Activated CD8-positive, alpha-beta memory T cell treated with anti-CD3 and anti-CD28 coated beads, Interleukin-2, amount 50 U/mL, for 48 hours (primary cell): ENCODE measurements around the gene ATP10A.
"Not testable (repeated sequence)": the region's sequence is repeated elsewhere in the genome, so short reads cannot be mapped to it uniquely, and the experiment has no call there.

Experiments used
- DNase-seq: peaks from one replicate; pipeline ENCODE4 v3.0.0-alpha.2; 2020

ATP10A gene

DNA sequence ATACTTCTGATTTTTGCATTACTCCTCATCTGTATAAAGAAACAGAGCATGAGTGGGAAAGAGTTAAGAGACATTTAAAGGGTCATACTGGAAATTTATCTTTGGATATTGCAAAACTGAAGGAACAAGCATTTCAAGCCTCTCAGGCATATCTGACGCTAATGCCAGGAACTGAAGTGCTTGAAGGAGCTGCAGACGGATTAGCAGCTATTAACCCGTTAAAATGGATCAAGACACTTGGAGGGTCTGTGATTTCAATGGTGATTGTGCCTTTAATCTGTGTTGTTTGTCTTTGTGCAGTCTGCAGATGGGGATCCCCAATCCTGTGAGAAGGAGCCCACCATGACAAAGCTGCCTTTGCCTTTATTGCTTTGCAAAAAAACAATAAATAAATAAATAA, 221.8 kb downstream of the ATP10A start:
- DNase-seq, result no peak

DNA sequence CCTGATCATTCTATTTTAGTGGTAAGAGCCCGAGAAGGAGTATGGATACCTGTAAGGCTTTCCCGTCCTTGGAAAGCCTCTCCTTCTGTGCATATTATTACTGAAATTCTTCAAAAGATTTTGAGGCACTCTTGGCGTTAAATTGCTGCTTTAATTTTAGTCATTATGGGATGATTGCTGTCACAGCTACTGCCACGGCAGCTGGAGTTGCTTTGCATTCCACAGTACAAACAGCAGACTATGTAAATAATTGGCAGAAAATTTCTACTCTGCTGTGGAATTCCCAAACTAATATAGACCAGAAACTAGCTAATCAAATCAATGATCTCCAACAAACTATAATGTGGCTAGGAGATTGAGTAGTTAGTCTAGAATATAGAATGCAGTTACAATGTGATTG, 222.2 kb downstream of the ATP10A start:
- DNase-seq, result not testable (repeated sequence)

DNA sequence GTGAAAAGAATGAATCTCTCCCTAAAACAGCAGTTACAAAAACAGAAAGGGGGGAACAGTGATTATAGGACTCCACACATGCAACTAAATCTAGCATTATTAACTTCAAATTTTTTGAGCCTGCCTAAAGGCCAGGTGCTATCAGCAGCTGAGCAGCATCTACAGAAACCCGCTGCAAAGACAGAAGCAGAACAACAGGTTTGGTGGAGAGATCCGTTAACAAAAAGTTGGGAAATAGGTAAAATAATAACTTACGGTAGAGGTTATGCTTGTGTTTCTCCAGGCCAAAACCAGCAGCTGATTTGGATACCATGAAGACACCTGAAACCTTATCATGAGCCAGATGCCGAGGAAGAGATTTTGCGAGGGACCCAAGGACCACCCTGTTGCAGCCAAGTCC, 222.7 kb downstream of the ATP10A start:
- no peak for DNase-seq

DNA sequence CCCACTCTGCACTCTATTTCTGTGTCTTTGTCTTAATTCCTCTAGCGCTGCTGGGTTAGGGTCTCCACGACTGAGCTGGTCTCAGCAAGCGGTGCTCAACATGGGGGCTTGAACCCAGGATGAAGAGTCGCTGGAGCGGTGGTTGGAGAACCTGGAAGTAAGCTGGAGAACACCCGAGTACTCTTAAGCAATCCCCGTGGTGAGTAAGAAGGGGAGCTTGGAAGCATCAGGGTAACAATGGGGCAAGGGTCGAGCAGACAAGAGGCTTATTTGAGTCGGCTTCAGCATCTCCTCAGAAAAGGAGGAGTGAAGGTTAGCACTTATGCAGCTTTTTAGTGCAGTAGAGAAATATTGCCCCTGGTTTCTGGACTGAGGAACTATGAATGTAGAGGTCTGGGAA, 226.6 kb downstream of the ATP10A start:
- DNase-seq, result not testable (repeated sequence)

DNA sequence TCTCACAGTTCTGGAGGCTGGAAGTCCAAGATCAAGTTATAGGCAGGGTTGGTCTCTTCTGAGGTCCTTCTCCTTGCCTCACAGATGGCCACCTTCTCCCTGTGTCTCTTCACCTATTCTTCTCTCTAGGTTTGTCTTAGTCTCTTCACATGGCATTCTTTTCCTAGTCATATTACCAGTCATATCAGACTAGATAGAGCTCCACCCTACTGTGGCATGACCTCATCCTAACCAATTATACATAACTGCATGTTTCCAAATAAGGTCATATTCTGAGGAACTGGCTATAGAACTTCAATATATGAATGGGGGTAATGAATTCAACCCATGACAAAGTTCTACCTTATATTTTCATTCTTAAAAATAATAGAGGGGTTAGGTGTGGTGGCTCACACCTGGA, 227.9 kb downstream of the ATP10A start:
- DNase-seq, result no peak

DNA sequence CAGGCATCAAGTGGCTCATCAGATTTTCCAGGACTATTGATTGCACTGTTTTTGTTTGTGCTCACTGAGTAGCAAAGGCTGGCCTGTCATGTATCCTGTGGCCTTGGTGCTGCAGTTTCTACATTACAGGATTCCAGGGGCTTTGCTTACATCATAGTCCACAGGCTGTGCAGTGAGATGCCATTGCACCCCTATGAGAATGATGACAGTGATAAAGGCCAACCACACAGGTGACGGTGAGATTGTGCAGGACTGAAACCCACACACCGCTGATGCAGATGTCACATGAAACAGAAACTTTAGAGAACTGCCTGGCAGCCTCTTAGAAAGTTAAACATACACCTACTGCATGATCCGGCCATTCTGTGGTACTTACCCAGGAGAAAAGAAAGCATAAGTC, 229.3 kb downstream of the ATP10A start:
- no peak for DNase-seq

DNA sequence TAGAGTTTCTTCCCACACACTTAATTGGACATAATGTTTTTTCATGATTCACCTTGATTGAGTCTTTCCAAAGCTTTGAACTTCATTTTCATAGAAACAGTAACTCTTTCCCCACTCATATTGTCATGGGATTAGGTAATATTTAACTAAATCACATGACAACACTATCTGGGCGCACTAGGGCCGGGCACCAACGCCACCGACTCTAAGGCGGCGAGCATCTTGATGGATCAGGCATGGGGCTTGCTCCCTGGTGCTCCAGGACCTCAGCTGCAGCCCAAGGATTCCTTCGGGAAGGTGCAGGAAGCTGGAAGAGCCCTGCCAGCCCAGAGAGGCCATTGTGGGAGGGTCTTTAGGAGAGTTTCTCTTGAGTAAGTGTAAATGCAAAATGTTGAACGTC, 231.2 kb downstream of the ATP10A start:
- DNase-seq, result no peak
